Ovary (tissue), 3 donors: ENCODE data around the gene PPM1H.

ENCODE experiments used
- CTCF ChIP-seq, 3 donors: fragments of 450-650 bp in 2 of 3; fragments of 200-600 bp in 1 of 3; IDR thresholded peaks; one replicate each; pipeline versions ENCODE4 v1.5.1 to v1.8.0; 2016 to 2022; ENCODE audit warnings: antibody characterized with exemption in 3 of 3, mild to moderate bottlenecking in 1 of 3
- POLR2A ChIP-seq: fragments of 450-650 bp; IDR thresholded peaks from one replicate; pipeline ENCODE4 v1.6.1; 2017; ENCODE audit warnings: antibody characterized with exemption, mild to moderate bottlenecking, moderate library complexity
- donor health status: DM: no; HTN: no; CAD: no.

DNA sequence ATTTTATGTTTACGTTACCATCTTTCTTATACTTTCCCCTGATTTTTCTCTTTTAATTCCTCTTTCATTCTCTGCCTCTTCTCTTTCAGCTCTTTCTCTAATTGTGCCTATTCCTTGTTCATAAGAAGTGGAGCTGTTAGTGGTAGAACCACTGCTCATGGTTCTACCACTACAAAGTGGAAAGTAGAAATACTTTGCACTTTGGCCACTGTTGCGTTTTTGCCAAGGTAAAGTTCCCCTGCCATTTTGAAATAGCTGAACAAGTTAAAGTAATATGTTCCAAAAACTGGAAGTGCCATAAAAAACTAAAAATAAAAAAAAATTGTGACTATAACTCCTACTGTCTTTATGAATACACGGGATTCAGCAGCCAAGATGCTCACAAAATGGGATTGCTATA, 337.7 kb downstream of the PPM1H start:
- TF ChIP-seq CTCF (IDR thresholded peaks at IDR 0.05), result no peak
- no peak for TF ChIP-seq POLR2A
